K562 (cell line): ENCODE measurements around the gene TEX14. TPM values are rescaled to one million over a fixed set of nuclear protein-coding genes. Genes with fewer than 3 reads are reported as not detected.

Experiments used
- ATF1 ChIP-seq, 2 experiments: fragments of 450-650 bp in 1 of 2; IDR thresholded peaks; 2 replicates each; pipeline ENCODE4 v1.6.1; 2016; ENCODE audit warnings: missing compliant biosample characterization in 1 of 2, missing genetic modification characterization in 1 of 2
- CEBPG ChIP-seq, 3 experiments: fragments of 200-800 bp in 1 of 3; sonication (Bioruptor generic) in 1 of 3; sonication (generic) in 1 of 3; formaldehyde crosslinking in 1 of 3; IDR thresholded peaks in 2 of 3; conservative IDR thresholded peaks in 1 of 3; 2 replicates each; pipeline versions ENCODE4 v1.6.1 to v1.8.0; 2016 to 2022; ENCODE audit warnings: missing compliant biosample characterization in 2 of 3, missing genetic modification characterization in 2 of 3, mild to moderate bottlenecking in 1 of 3, missing genetic modification reagents in 1 of 3
- DACH1 ChIP-seq: fragments of 450-650 bp; IDR thresholded peaks from 2 replicates; pipeline ENCODE4 v1.6.1; 2018; ENCODE audit not compliant: partially characterized antibody
- HMGN3 ChIP-seq: IDR thresholded peaks from 2 replicates; pipeline ENCODE4 v1.6.1; 2011; ENCODE audit warnings: borderline replicate concordance, low read depth, mild to moderate bottlenecking, mixed read lengths, low read length; ENCODE audit not compliant: insufficient read length; ENCODE audit errors: extremely low read depth
- IFI16 ChIP-seq: fragments of 250-450 bp; sonication (Bioruptor Pico); IDR thresholded peaks from 2 replicates; pipeline ENCODE4 v2.1.2; 2022; ENCODE audit warnings: mild to moderate bottlenecking, inconsistent platforms
- KLF16 ChIP-seq: IDR thresholded peaks from 2 replicates; pipeline ENCODE4 v1.6.1; 2016; ENCODE audit warnings: antibody characterized with exemption
- PTBP1 ChIP-seq: fragments of 200-400 bp; formaldehyde crosslinking; IDR thresholded peaks from 2 replicates; pipeline ENCODE4 v1.6.1; 2017; ENCODE audit warnings: low read depth, low read length
- RBM22 ChIP-seq: fragments of 200-400 bp; formaldehyde crosslinking; IDR thresholded peaks from 2 replicates; pipeline ENCODE4 v1.6.1; 2018; ENCODE audit warnings: low read length, low read depth; ENCODE audit not compliant: poor library complexity, severe bottlenecking
- SAFB2 ChIP-seq: fragments of 200-400 bp; formaldehyde crosslinking; IDR thresholded peaks from 2 replicates; pipeline ENCODE4 v1.6.1; 2018; ENCODE audit warnings: borderline replicate concordance, low read length, low read depth, moderate library complexity; ENCODE audit not compliant: severe bottlenecking
- SETDB1 ChIP-seq: IDR thresholded peaks from one replicate; pipeline ENCODE4 v1.6.1; 2012; ENCODE audit warnings: low read length, control low read depth, inconsistent platforms
- SNRNP70 ChIP-seq: fragments of 200-400 bp; formaldehyde crosslinking; optimal IDR thresholded peaks from 2 replicates; pipeline ENCODE3; 2017; ENCODE audit warnings: low read depth, low read length
- TOE1 ChIP-seq, 2 experiments: fragments of 450-650 bp in 1 of 2; sonication (generic) in 1 of 2; formaldehyde crosslinking in 1 of 2; IDR thresholded peaks; 2 replicates each; pipeline versions ENCODE4 v1.7.1 to v1.8.0; 2016 to 2022; ENCODE audit warnings: borderline replicate concordance in 2 of 2, mild to moderate bottlenecking in 2 of 2, antibody characterized with exemption in 1 of 2, inconsistent platforms in 1 of 2, low read depth in 1 of 2, missing genetic modification reagents in 1 of 2, moderate library complexity in 1 of 2
- U2AF1 ChIP-seq: fragments of 200-400 bp; formaldehyde crosslinking; optimal IDR thresholded peaks from 2 replicates; pipeline ENCODE3; 2017; ENCODE audit warnings: mild to moderate bottlenecking, low read depth, low read length, moderate library complexity
- ZBTB11 ChIP-seq, 3 experiments: fragments of 200-800 bp in 1 of 3; fragments of 250-450 bp in 1 of 3; fragments of 450-650 bp in 1 of 3; sonication (Bioruptor Pico) in 1 of 3; sonication (Bioruptor generic) in 1 of 3; formaldehyde crosslinking in 1 of 3; IDR thresholded peaks; 2 replicates each; pipeline versions ENCODE4 v1.6.1 to v1.8.0; 2016 to 2022; ENCODE audit warnings: mild to moderate bottlenecking in 2 of 3, missing genetic modification characterization in 2 of 3, missing compliant biosample characterization in 1 of 3, moderate library complexity in 1 of 3
- ZNF449 ChIP-seq: fragments of 250-450 bp; sonication (Bioruptor Pico); IDR thresholded peaks from 2 replicates; pipeline ENCODE4 v1.8.0; 2022; ENCODE audit warnings: moderate library complexity, mild to moderate bottlenecking, inconsistent platforms
- ZNF639 ChIP-seq, 2 experiments: fragments of 200-800 bp in 1 of 2; sonication (Bioruptor generic) in 1 of 2; sonication (generic) in 1 of 2; formaldehyde crosslinking in 1 of 2; IDR thresholded peaks in 1 of 2; conservative IDR thresholded peaks in 1 of 2; 2 replicates each; pipeline versions ENCODE4 v1.5.0 to v1.6.1; 2016 to 2020; ENCODE audit warnings: missing compliant biosample characterization in 1 of 2, missing genetic modification characterization in 1 of 2, missing genetic modification reagents in 1 of 2
- polyA plus RNA-seq, 8 experiments: library from polyadenylated mRNA; depleted of rRNA in 4 of 8; stranded (reverse) in 5 of 8; unstranded in 3 of 8; fragments of >200 nt; fragmentation: Nextera tagmentation in 2 of 8; fragmentation: Illumina TruSeq in 1 of 8; extraction: Ambion mirVana in 2 of 8; extraction: Trizol in 1 of 8; gene quantifications; 2 replicates each; pipeline versions ENCODE4 v1.2.1 to v1.2.3, GENCODE V29; 2011 to 2014; ENCODE audit warnings: inconsistent platforms in 1 of 8, missing spikeins in 1 of 8
- total RNA-seq, 7 experiments: library from RNA; depleted of rRNA in 6 of 7; stranded (reverse); fragments of >200 nt in 6 of 7; fragmentation: Illumina TruSeq in 2 of 7; extraction: Trizol in 2 of 7; gene quantifications; 2 replicates each; pipeline versions ENCODE4 v1.2.1 to v1.2.3, GENCODE V29; 2011 to 2021; ENCODE audit warnings: low replicate concordance in 1 of 7
- TF ChIP-seq, protein P1 (sequence below): fragments of 250-450 bp; sonication (Bioruptor Pico); IDR thresholded peaks from 2 replicates; pipeline ENCODE4 v1.8.0; 2021; ENCODE audit warnings: mild to moderate bottlenecking, moderate library complexity

Gene TEX14
- total and polyA plus RNA-seq, 9 of the 15 experiments (the other 6 are each of a cell fraction or from before 2014, with no cell fraction given): 0.05 to 0.12 (median 0.09) TPM; not detected in 1

DNA sequence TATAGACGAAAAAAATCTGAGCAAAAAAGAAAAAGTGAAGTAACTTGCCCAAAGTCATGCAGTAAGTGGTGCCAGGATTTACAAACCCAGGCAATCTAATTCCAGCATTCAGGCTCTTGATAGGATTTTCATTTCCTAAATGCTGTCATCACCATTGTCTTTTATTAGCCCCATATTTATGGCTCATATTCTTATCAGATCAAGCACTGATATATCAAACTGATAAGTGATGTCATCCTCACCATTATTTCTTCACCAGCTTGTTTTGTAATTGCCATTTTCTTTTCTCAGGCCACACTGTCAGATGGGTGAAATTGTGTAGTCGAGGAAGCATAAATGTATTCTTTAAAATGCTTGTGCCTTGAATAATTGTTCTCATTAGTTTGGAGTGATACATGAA, 1.9 kb upstream of the TEX14 start (continued):
- TF ChIP-seq CEBPG (CRISPR knock-in tag; IDR thresholded peaks at IDR 0.05) (no peak), CEBPG (tag; conservative IDR thresholded peaks at IDR 0.05 in 1 of 2, IDR thresholded peaks at IDR 0.05 in 1 of 2) (no peak), SETDB1 (no peak), KLF16 (no peak), PTBP1 (no peak), SAFB2 (no peak), ZNF449 (CRISPR knock-in tag) (no peak), ZBTB11 (CRISPR knock-in tag; IDR thresholded peaks at IDR 0.05) (peak in 1 of 3 experiments; percentile 12; a peak in 1 of 6 replicates), TOE1 (IDR thresholded peaks at IDR 0.05; ENCODE audit: borderline replicate concordance) (no peak), TOE1 (CRISPR knock-in tag; IDR thresholded peaks at IDR 0.05; ENCODE audit: borderline replicate concordance, low read depth) (no peak), ATF1 (CRISPR knock-in tag; IDR thresholded peaks at IDR 0.05) (no peak), ATF1 (tag; IDR thresholded peaks at IDR 0.05) (peak; percentile 41; the same call in 1 of the 2 replicates), SNRNP70 (no peak), RBM22 (no peak), ZNF639 (CRISPR knock-in tag; conservative IDR thresholded peaks at IDR 0.05 in 1 of 2, IDR thresholded peaks at IDR 0.05 in 1 of 2) (no peak), HMGN3 (no peak), U2AF1 (no peak), IFI16 (CRISPR knock-in tag) (no peak), DACH1 (peak; percentile 57)
- TF ChIP-seq, protein P1, sequence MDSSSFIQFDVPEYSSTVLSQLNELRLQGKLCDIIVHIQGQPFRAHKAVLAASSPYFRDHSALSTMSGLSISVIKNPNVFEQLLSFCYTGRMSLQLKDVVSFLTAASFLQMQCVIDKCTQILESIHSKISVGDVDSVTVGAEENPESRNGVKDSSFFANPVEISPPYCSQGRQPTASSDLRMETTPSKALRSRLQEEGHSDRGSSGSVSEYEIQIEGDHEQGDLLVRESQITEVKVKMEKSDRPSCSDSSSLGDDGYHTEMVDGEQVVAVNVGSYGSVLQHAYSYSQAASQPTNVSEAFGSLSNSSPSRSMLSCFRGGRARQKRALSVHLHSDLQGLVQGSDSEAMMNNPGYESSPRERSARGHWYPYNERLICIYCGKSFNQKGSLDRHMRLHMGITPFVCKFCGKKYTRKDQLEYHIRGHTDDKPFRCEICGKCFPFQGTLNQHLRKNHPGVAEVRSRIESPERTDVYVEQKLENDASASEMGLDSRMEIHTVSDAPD (CRISPR knock-in tag): no peak
